ENCODE results near the gene QSOX2.

The QSOX2 gene

DNA sequence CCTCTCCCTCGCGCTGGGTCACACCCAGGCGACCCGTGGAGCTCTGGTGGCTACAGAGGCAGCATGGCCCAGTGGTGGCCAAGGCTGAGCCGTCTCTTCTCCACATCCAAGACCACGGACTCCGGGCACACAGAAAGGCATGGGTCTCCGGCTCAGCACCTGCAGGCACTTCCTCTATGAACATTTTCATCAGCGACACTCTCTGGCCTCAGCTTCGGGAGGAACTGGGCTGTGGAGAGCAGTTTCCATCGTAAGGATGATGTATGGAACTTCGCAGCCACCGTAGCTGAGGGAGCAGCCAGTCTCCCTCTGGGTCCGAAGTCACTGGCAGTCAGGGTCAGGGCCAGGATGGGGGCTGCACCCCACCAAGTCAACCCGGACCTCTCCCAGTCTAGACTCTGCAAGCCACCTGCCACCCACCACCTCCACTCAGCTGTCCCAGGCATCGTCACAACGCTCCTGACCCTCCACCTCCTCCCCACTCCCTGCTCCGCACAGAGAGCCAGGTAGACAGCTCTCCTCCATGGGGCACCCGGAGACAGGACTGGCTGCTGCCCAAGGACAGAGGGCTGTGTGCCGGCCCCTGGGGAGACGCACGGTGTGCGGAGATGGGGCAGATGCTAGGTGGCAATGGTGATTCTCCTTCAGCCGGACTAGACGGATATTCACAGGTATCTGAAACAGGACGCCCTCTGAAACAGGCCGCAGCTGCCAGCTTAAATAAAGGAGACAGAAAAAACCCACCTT lies 9.7 kb downstream of the QSOX2 start:
- DNase-seq = no peak

DNA sequence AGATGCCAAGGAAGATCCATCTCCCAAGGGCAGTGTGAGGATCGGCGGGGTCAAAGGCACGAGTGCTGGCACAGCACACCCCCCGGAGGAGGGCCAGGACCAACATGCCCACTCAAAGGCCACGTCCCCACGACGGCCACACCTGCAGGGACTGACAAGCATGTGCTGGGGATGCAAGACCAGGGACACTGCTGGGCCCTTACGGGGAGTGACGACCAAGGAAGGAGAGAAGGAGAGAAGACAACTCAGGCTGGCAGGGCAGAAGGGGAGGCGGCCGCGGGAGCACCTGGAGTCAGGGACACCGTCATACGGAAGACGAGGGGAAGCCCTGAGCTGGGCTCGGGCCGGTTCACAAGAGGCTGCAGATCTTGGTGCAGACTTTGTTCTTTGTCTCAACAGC lies 10.4 kb downstream of the QSOX2 start:
- no peak for DNase-seq

DNA sequence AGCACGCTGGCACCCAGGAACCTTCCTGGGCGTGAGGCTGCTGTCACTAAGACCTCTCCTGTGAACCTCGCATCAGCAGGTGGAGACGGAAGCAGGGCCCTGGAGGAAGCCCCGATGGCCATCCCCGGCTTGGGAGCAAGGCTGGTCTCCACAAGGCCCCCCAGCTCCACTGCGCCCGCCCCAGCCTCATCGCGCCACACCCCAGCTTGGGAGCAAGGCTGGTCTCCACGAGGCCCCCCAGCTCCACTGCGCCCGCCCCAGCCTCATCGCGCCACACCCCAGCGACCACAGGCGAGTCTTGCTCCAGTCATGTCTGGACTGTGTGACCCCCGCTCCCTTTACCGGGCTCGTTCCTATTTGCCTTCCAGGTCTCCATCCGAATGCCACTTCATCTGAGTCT lies 11.0 kb downstream of the QSOX2 start:
- no peak for DNase-seq

DNA sequence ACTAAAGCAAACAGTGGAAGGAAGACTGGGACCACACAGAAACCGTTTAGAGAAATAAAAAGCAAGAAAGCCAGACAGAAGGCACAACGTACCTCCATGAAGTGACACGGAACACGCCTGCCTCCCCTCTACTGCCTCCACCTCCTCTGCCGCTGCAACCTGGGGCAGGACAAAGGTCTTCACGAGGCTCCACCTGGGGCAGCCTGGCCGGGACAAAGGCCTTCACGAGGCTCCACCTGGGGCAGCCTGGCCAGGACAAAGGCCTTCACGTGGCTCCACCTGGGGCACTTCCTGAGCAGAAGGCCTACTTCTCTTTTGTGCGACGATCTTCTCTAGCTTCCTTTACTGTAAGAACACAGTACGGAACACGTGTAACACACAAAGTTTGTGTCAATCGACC lies 11.7 kb downstream of the QSOX2 start:
- no peak for DNase-seq

DNA sequence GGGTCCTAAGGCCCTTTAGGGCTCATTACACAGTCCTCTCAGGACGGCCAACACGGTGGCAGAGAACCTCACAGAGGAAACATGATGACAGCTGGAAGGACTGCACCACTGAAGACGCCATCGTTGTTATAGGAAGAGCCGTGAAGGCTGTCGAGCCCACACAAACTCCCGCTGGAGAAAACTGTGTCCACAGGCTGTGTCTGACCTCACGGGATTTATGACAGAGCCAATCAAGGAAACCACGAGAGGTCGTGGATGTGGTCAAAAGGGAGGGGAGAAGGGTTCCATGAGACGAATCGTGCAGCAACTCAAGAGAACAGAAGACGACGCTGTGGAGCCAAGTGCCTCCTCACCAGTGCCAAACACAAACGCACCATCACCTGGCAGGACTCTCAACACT lies 12.2 kb downstream of the QSOX2 start:
- no peak for DNase-seq

DNA sequence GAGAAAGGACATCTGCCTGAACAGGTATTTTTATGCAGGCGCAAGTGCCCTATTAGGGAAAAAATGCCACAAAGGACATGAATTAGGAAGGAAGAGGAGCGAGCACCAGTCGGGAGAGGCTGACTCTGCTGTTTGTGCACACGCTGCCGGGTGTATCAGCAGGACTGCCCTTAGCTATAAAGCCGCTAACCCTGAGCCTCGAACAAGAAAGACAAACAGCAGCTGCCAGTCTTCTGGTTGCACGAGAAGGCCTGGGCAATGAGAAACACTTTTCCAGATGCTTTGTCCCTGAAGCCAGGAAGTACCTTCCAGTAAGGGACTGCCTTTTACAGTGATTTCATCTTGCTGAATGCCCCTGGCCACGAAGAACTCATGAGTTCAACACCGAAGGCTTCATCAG lies 12.6 kb downstream of the QSOX2 start:
- no peak for DNase-seq

DNA sequence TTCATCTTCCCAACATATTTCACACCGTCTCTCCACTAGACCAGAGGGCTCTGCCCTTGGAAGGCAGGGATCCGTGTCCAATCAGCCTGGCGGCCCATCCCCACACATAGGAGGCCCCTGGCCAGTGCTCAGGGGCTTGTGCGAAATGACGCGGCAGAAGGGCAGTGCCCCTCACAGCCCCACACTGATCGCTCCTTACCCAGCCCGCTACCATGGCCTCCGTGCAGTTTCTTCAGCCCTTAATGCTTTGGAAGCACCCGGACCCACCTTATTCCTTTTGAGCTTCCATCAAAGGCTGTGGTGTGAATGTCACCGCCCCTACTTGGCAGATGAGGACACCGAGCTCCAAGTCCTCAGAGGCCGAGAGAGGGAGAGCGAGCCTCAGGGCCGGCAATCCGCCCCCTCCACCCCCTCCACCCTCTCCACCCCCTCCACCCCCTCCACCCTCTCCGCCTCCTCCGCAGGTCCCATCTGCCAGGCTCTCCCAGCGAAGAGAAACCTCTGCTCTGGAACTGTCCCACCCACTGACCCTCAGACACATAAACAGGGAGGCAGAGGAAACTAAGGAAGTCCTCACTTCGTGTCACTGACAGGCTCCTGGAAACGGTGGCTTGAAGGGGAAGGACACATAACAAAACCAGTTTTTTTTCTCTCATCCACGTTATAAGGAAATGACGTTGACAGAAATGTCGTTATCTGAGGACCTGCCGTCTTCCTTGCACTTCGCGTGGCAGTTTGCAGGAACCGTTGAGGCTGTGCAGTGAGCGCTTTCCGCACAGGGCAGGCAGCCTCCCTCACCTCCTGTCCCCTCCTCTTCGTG lies 13.9 kb downstream of the QSOX2 start:
- DNase-seq = no peak

DNA sequence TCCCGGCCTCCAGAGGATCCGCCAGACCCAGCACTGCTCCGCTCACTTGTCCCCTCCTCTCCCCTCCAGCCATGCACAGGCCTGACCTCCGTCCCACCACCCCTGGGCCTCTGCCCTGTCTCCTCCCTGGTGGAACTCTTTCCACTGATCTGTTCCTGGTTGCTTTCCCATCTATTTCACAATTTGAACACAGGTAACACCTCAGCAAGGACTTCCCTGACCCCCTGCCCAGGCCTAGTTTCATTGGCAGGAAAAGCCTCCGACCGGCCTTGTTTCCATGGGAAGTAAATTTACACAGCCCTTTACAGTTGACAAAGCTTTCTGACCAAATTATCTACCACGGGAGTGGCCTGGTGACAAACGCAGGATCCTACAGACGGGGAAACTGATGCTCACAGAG lies 14.8 kb downstream of the QSOX2 start:
- no peak for DNase-seq

DNA sequence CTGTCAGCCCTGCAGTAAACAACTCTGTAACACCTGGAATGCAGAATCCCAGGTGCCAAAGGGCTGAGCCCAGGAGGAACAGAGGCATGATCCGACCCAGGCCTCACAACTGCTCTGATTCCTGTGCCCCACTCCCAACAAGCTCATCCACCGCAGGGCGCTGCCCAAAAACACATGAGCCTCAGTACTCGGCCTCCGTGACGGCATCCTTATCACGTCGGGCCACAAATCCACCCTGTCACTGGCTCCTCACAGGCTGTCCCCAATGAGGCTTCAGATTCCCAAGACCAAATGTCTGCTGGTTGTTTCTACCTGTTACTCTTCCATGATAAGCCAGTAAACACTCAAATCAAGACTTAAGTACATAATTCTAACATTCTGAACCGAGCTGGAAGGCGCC lies 15.2 kb downstream of the QSOX2 start:
- DNase-seq = no peak

DNA sequence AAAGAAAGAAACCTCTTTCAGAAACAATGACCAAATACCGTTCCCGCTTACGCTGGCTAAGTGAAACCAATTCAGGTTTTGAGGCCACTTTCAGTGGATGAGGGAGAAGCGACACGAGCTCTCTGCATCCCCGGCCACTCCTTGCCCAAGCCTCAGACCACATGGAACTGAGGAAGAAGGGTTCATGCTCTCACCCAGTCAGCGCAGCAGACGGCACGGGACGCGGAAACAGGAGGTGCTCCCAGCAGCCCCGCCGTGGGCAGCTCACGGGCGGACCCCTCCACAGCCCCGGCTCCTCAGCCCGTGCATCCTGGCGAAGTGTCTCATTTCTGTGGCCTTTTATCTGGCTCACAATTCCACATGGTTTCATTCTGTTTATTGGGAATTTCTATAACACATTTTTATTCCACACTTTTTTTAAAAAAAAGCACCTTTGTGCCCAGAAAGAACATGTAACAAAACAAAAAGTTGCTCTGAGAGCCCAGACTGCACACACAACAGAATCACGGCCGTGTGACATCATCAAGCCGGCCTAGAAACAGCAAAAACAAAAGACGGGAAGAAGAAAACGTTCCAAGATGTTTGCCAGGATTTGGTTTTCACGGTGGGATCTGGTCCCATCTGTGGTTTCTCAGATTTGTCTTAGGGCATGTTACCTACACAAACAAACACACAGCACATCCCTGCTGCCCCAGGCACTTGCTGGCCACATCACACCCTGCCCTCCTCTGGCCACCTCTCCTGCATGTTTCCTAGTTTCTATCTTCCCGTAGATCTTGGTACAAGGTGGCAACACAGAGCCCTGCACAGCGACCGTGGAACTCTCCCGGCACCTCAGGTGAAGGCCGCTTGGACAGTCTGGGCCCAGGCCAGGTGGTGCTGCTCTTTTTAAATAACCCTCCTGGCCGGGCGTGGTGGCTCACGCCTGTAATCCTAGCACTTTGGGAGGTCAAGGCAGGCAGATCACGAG lies 16.2 kb downstream of the QSOX2 start:
- no peak for DNase-seq

DNA sequence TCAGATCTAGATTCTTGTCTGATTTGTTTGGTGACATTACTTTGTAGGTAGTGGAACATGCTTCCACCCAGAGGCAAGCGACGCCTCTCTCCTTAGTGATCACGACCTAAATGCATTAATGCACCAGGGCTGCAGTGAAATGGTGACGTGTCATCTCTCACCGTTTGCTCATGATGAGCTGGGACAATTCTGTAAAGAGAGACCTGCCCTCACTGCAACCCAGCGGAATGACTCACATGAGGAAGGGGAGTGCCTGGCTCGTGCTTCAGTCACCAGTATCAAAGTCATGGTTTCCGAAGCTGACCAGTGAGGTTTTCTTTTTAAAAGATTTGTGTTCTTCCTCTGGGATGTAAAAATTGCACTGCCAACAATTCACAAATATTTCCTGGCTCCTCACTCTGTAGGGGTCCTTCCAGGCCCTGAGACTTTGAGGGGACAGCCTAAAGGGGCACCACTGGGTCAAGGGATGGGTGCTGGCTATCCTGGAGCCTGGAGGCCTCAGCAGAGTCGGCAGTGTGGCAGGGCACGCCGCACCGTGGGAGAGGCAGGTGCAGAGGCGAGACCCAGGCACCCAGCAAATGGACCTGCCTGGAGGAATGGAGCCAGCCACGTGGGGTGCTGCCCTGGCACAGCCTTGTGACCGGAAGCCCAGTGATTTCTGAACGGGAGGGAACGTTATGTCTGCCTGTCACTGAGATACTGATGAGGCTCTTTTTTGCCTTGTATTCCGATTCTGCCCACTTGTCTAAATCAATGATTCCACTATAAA lies 17.3 kb downstream of the QSOX2 start:
- no peak for DNase-seq

DNA sequence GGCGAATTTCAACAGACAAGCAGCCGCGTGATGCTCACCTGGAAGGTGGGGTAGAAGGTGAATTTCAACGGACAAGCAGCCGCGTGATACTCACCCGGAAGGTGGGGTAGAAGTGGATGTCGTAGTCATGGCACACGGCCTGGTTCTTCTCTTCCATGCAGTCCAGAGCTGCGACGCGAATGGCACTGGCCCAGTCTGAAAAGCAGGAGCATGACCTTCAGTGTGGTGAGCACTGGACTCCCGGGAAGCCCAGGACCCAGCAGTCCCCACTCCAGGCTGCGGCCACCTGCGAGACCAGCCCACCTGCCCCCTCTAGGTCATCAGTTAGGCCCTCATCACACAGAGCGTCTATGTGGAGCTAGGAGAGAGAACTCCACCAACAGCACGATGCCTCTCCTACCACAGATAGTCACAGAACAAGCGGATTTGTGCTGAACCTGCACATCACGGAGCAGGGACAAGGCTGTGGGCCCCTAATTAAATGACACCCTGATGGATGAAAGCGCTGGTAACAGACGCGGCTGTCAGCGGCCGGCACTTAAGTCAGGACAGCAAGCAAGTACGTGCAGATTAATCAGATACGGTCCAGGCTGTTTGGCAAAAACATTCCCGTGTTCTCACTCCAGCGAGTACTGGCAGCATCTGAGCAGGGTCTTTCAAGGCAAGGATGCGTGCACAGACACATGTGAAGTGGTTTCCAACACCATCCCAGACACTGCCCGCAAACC lies 18.8 kb downstream of the QSOX2 start:
- no peak for DNase-seq

DNA sequence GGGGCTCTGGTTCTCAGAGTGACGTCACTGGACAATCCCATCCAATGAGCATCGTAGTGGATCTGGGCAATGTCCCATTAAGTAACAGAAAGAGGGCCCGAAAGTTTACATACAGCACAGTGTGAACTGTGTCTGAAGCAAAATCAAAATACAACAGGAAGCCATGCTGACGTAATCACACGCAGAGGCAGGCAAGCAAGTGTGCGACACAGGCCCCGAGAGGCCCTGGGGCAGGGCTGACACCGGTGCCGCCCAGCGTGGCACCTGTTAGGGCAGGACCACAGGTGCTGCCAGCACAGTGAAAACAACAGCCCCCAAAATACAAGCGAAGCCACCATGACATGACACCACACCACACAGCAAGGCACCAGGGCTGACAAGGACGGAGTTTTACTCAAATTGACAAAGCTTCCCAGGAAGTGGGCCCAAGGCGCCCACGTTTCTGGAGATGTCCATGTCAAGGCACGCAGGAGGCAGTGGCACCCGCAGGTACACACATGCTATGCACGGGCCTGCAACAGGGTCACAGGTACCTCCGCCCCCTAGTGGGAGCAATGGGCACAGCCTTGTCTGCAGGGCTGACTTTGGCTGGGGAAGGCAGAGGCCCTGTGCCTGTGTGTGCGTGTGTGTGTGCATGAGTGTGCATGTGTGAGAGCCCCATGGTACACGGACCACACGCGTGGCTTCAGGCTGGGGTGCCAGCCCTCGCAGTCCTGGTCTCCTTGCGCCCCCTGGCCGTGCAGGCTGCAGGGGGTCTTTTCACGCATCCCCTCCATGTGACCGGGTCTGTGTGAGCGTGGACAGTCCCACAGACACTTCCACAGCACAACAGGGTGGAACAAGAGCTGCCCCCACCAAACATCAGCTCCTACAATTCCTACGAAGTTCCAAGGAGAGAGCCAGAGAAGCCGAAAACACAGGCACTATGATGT lies 19.6 kb downstream of the QSOX2 start:
- peak; percentile 26 for DNase-seq

DNA sequence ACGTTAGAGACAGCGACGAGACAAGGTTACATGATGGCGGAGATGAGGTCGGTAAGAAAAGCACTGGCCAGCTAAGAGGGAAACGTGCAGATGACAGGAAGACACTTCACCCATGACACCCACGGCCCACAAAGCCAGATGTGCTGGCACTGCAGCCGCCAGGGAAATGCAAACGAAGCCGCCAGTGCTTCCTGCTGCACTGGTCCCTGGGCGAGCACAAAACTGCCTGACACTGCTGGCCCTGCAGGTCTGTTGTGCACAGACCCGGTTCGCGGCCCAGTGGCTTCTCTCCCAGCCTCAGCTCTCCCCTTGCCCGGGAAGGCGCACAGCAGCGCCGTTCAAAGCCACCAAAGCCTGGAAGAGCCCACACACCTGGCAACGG lies 20.3 kb downstream of the QSOX2 start:
- DNase-seq = no peak

DNA sequence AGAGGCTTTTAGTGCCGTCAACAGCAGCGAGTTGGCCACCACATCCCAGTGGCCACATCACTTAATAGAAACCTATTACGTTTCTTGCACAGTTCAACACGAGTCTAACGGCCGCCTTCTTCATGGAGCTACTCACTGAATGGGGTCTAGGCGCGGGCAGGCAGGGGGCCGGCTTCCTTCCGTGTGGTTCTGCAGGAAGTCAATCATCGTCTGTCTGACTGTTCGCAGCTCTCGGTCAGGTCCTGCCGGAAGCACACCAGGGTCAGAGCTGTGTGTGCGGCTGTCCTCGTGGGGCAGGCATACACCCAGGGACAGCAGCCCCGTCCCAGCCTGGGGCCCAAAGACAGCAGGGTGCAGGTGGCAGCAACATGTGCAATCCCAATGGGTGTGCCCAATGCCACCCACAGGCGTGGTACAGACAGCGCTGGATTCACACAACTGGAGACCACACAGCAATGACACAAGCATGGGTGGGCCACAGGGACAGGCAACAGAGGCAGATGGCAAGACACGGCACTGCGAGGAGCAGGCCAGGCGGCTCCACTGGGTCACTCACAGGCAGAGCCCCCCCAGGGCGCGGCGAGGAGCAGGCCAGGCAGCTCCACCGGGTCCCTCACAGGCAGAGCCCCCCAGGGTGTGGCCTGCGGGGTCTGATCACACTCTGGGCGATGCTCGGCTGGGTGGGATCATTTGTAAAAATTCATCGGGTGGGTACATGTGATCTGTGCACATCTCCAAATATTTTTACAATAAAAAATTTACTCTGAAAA lies 21.6 kb downstream of the QSOX2 start:
- DNase-seq = no peak

DNA sequence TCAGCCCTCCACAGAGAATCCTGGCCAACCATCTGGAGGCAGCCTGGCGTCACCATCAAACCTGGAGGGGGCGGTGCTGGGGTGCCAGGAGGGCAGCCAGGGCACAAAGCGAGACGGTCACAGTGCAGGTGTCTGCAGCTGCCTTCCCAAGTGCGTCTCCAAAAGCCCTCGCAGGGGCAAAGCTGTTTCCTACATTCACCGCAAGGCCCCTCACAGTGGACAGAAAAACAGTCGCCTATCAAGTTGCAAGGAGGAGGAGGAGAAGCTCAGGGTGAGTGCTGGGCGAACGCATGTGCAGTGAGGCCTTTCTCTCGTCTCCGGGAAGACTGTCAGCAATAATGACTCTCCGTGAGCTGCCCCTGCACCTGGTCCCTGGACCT lies 22.7 kb downstream of the QSOX2 start:
- no peak for DNase-seq

DNA sequence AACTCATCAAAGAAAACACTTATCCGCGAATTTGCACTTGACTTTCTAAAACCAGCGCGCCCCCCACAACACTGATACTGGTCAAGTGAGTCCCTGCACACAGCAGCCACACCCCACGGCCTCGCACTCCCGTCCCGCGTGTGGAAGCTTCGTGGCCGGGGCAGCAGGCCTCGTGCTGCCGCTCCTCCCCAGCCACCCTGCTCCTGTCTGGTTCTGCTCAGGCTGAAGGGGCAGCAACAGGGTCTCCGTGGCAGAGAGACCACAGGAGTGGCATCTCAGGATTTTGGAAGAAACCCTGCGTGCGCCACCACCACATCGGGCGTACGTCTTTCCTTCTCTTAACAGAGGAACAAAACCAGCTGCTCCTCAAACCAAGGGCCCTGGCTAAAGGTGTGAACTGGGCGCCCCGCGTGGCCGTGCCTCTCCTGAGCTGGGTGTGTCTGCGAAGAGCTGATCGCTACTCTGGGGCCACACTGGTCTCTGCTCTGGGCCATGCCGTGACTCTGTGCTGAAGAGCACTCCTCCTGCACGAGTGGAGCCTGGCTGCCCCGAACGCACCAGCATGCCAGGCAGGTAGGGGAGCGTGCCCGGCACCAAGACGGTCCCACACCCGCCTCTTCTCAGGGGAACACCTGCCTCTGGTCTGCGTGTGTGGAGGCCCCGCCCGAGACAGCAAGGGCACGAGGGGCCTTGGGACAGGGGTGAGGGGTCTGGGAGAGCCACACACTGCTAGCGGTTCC lies 23.3 kb downstream of the QSOX2 start:
- DNase-seq = no peak

DNA sequence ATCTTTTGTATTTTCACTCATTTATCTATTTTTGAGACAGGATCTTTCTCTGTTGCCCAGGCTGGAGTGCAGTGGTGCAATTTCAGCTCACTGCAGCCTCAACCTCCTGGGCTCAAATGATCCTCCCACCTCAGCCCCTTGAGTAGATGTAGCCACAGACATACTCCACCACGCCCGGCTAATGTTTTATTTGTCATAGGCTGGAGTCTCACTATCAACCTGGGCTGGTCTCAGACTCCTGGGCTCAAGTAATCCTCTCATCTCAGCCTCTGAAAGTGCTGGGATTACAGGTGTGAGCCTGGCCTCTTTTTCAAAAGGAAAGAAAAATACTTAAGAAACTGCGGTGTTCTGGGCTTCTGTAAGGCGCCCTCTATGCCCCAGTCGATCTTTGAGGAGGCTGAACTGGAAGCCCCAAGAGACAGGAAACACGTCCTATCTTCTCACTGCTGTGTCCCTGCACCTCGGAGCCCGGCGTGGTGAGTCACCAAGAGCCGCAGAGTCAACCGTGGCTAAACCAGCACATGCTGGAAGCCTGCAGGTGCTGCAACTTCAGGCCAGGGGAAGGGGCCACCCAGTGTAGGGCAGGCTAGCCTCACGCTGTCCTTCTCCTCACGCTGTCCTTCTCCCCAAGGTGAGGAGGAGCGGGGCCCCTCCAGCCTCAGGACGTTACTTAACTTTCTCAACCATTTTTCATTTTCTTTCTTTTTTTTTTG lies 25.4 kb downstream of the QSOX2 start:
- DNase-seq = no peak

DNA sequence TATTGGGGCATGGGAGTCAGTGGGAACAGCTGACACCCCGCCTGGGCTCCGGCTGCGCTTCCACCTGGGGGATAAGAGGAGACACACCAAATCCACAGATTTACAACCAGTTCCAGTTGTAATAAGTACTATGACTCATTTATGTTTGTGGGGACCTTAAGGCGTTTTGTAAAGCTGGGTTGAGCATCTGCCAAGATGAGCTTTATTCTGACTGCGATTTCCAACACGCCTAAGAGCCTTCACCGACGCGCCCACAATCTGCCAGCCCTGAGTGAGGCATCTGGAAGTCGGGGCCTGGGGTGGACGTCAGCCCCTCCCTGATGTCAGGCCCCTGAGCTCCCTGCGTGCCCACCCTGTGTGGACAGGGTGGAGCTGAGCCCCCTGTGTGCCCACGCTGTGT lies 26.3 kb downstream of the QSOX2 start:
- DNase-seq = no peak
